ENCODE results near the gene AMH. TPM values are rescaled to one million over a fixed set of nuclear protein-coding genes. Genes with fewer than 3 reads are reported as not detected.

AMH gene
- total and polyA plus RNA-seq, 2 of the 13 experiments (the other 11 are each of a cell fraction or from before 2014, with no cell fraction given): 0.03 to 0.18 TPM

GRCh38 chr19:2235381-2236063 is 13.6 kb upstream of the AMH start (continued):
- TF ChIP-seq, protein P1, sequence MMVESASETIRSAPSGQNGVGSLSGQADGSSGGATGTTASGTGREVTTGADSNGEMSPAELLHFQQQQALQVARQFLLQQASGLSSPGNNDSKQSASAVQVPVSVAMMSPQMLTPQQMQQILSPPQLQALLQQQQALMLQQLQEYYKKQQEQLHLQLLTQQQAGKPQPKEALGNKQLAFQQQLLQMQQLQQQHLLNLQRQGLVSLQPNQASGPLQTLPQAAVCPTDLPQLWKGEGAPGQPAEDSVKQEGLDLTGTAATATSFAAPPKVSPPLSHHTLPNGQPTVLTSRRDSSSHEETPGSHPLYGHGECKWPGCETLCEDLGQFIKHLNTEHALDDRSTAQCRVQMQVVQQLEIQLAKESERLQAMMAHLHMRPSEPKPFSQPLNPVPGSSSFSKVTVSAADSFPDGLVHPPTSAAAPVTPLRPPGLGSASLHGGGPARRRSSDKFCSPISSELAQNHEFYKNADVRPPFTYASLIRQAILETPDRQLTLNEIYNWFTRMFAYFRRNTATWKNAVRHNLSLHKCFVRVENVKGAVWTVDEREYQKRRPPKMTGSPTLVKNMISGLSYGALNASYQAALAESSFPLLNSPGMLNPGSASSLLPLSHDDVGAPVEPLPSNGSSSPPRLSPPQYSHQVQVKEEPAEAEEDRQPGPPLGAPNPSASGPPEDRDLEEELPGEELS (CRISPR knock-in tag; IDR thresholded peaks at IDR 0.05): 0 out of 2 replicates have a peak, but pooled peaks have one; percentile 17
- no peak for TF ChIP-seq CREM (IDR thresholded peaks at IDR 0.05)
- TF ChIP-seq CREM (CRISPR knock-in tag; IDR thresholded peaks at IDR 0.05): no peak
- 0 out of 2 replicates have a peak, but pooled peaks have one; percentile 42 for TF ChIP-seq ZNF780A (CRISPR knock-in tag; IDR thresholded peaks at IDR 0.05)
- no peak; the same call in 1 of the 2 replicates for TF ChIP-seq ZNF317 (CRISPR knock-in tag; IDR thresholded peaks at IDR 0.05)
- TF ChIP-seq, protein P2, sequence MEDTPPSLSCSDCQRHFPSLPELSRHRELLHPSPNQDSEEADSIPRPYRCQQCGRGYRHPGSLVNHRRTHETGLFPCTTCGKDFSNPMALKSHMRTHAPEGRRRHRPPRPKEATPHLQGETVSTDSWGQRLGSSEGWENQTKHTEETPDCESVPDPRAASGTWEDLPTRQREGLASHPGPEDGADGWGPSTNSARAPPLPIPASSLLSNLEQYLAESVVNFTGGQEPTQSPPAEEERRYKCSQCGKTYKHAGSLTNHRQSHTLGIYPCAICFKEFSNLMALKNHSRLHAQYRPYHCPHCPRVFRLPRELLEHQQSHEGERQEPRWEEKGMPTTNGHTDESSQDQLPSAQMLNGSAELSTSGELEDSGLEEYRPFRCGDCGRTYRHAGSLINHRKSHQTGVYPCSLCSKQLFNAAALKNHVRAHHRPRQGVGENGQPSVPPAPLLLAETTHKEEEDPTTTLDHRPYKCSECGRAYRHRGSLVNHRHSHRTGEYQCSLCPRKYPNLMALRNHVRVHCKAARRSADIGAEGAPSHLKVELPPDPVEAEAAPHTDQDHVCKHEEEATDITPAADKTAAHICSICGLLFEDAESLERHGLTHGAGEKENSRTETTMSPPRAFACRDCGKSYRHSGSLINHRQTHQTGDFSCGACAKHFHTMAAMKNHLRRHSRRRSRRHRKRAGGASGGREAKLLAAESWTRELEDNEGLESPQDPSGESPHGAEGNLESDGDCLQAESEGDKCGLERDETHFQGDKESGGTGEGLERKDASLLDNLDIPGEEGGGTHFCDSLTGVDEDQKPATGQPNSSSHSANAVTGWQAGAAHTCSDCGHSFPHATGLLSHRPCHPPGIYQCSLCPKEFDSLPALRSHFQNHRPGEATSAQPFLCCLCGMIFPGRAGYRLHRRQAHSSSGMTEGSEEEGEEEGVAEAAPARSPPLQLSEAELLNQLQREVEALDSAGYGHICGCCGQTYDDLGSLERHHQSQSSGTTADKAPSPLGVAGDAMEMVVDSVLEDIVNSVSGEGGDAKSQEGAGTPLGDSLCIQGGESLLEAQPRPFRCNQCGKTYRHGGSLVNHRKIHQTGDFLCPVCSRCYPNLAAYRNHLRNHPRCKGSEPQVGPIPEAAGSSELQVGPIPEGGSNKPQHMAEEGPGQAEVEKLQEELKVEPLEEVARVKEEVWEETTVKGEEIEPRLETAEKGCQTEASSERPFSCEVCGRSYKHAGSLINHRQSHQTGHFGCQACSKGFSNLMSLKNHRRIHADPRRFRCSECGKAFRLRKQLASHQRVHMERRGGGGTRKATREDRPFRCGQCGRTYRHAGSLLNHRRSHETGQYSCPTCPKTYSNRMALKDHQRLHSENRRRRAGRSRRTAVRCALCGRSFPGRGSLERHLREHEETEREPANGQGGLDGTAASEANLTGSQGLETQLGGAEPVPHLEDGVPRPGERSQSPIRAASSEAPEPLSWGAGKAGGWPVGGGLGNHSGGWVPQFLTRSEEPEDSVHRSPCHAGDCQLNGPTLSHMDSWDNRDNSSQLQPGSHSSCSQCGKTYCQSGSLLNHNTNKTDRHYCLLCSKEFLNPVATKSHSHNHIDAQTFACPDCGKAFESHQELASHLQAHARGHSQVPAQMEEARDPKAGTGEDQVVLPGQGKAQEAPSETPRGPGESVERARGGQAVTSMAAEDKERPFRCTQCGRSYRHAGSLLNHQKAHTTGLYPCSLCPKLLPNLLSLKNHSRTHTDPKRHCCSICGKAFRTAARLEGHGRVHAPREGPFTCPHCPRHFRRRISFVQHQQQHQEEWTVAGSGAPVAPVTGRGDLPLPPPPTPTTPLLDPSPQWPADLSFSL (CRISPR knock-in tag; IDR thresholded peaks at IDR 0.05): no peak
- TF ChIP-seq ZNF10 (CRISPR knock-in tag; IDR thresholded peaks at IDR 0.05; ENCODE audit: borderline replicate concordance, low read depth): no peak
- TF ChIP-seq ZC3H4 (CRISPR knock-in tag; IDR thresholded peaks at IDR 0.05; ENCODE audit: borderline replicate concordance): no peak
- TF ChIP-seq, protein P3, sequence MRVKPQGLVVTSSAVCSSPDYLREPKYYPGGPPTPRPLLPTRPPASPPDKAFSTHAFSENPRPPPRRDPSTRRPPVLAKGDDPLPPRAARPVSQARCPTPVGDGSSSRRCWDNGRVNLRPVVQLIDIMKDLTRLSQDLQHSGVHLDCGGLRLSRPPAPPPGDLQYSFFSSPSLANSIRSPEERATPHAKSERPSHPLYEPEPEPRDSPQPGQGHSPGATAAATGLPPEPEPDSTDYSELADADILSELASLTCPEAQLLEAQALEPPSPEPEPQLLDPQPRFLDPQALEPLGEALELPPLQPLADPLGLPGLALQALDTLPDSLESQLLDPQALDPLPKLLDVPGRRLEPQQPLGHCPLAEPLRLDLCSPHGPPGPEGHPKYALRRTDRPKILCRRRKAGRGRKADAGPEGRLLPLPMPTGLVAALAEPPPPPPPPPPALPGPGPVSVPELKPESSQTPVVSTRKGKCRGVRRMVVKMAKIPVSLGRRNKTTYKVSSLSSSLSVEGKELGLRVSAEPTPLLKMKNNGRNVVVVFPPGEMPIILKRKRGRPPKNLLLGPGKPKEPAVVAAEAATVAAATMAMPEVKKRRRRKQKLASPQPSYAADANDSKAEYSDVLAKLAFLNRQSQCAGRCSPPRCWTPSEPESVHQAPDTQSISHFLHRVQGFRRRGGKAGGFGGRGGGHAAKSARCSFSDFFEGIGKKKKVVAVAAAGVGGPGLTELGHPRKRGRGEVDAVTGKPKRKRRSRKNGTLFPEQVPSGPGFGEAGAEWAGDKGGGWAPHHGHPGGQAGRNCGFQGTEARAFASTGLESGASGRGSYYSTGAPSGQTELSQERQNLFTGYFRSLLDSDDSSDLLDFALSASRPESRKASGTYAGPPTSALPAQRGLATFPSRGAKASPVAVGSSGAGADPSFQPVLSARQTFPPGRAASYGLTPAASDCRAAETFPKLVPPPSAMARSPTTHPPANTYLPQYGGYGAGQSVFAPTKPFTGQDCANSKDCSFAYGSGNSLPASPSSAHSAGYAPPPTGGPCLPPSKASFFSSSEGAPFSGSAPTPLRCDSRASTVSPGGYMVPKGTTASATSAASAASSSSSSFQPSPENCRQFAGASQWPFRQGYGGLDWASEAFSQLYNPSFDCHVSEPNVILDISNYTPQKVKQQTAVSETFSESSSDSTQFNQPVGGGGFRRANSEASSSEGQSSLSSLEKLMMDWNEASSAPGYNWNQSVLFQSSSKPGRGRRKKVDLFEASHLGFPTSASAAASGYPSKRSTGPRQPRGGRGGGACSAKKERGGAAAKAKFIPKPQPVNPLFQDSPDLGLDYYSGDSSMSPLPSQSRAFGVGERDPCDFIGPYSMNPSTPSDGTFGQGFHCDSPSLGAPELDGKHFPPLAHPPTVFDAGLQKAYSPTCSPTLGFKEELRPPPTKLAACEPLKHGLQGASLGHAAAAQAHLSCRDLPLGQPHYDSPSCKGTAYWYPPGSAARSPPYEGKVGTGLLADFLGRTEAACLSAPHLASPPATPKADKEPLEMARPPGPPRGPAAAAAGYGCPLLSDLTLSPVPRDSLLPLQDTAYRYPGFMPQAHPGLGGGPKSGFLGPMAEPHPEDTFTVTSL (CRISPR knock-in tag; IDR thresholded peaks at IDR 0.05; ENCODE audit: borderline replicate concordance): no peak
- TF ChIP-seq, protein P4, sequence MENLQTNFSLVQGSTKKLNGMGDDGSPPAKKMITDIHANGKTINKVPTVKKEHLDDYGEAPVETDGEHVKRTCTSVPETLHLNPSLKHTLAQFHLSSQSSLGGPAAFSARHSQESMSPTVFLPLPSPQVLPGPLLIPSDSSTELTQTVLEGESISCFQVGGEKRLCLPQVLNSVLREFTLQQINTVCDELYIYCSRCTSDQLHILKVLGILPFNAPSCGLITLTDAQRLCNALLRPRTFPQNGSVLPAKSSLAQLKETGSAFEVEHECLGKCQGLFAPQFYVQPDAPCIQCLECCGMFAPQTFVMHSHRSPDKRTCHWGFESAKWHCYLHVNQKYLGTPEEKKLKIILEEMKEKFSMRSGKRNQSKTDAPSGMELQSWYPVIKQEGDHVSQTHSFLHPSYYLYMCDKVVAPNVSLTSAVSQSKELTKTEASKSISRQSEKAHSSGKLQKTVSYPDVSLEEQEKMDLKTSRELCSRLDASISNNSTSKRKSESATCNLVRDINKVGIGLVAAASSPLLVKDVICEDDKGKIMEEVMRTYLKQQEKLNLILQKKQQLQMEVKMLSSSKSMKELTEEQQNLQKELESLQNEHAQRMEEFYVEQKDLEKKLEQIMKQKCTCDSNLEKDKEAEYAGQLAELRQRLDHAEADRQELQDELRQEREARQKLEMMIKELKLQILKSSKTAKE (CRISPR knock-in tag; IDR thresholded peaks at IDR 0.05; ENCODE audit: borderline replicate concordance): peak; percentile 89
- TF ChIP-seq KMT2A (CRISPR knock-in tag; IDR thresholded peaks at IDR 0.05): no peak
- TF ChIP-seq ZNF326 (CRISPR knock-in tag; IDR thresholded peaks at IDR 0.05; ENCODE audit: borderline replicate concordance): no peak

All from HepG2 (cell line).